Frontal cortex (tissue), 4 donors: Measurements from ENCODE around the gene CAPN14. TPM values are rescaled to one million over a fixed set of nuclear protein-coding genes. Genes with fewer than 3 reads are reported as not detected.

ENCODE experiments used
- DNase-seq, 2 donors: peaks; one replicate each; pipeline ENCODE4 v3.0.0; 2012; ENCODE audit warnings: low spot score in 2 of 2
- FAIRE-seq: peaks from 2 replicates; lab custom pipeline; 2012; peaks lifted over from hg19 to GRCh38; lab: Jason Lieb, UNC
- small RNA-seq: library from RNA; depleted of rRNA; stranded (forward); fragments of <200 nt; gene quantifications from one replicate; pipeline ENCODE3, GENCODE V24; 2014
- total RNA-seq: library from RNA; depleted of rRNA; stranded (reverse); fragments of >200 nt; gene quantifications from one replicate; pipeline ENCODE4 v1.2.3, GENCODE V29; 2014
- donor health status: control.
- donor health status: control.
- donor health status: control.

The CAPN14 gene
- total RNA-seq, 1 donor from 2014 or later: 0.82 TPM

GRCh38 chr2:31125918-31126695 lies 91.2 kb downstream of the CAPN14 start:
- no peak for DNase-seq
- no peak for FAIRE-seq

- DNase-seq (no peak), FAIRE-seq (no peak)
Observed at GRCh38 chr2:31124904-31125303, 92.4 kb downstream of the CAPN14 start.

Small RNA genes within 50 kb of the gene (small RNA-seq; reads per million reads assigned to genes)
- gene RNA5SP90: not detected

Other genes with a start within 250 kb of the CAPN14 start
- 10.2 TPM for gene GALNT14, start 79.1 kb downstream of the CAPN14 start, total RNA-seq
- gene EHD3, start 16.6 kb upstream of the CAPN14 start, total RNA-seq: 7.7 TPM
- not detected for gene XDH, start 197.2 kb upstream of the CAPN14 start, total RNA-seq